Osteocyte (in vitro differentiated cells): ENCODE measurements around the gene ZFR. TPM values are rescaled to one million over a fixed set of nuclear protein-coding genes. Genes with fewer than 3 reads are reported as not detected.

Source experiments
- DNase-seq: peaks from one replicate; pipeline ENCODE4 v3.0.0; 2021; ENCODE audit warnings: mixed read lengths; ENCODE audit not compliant: unreplicated experiment; ENCODE audit errors: extremely low spot score
- H3K27ac Mint-ChIP-seq: one replicate; pipeline ENCODE4 v1.8.0; 2021; ENCODE audit warnings: mild to moderate bottlenecking, mixed read lengths; ENCODE audit not compliant: unreplicated experiment
- H3K27me3 Mint-ChIP-seq: one replicate; pipeline ENCODE4 v1.8.0; 2021; ENCODE audit warnings: mixed read lengths; ENCODE audit not compliant: unreplicated experiment
- H3K36me3 Mint-ChIP-seq: one replicate; pipeline ENCODE4 v1.8.0; 2021; ENCODE audit warnings: mixed read lengths; ENCODE audit not compliant: unreplicated experiment
- H3K4me1 Mint-ChIP-seq: one replicate; pipeline ENCODE4 v1.8.0; 2021; ENCODE audit warnings: mixed read lengths; ENCODE audit not compliant: unreplicated experiment
- H3K4me3 Mint-ChIP-seq: one replicate; pipeline ENCODE4 v1.8.0; 2021; ENCODE audit warnings: mild to moderate bottlenecking, moderate library complexity, mixed read lengths; ENCODE audit not compliant: unreplicated experiment
- H3K9me3 Mint-ChIP-seq: one replicate; pipeline ENCODE4 v1.8.0; 2021; ENCODE audit warnings: mixed read lengths; ENCODE audit not compliant: unreplicated experiment
- CTCF ChIP-seq: fragments of 200-600 bp; sonication (generic); IDR thresholded peaks from 2 replicates; pipeline ENCODE4 v1.5.0; 2021; ENCODE audit warnings: antibody characterized with exemption, mild to moderate bottlenecking, moderate library complexity
- microRNA-seq: library from miRNA; unstranded; fragments of <30 nt; microRNA quantifications from one replicate; pipeline ENCODE4 v1.1.0, GENCODE V29; 2020; ENCODE audit not compliant: unreplicated experiment
- total RNA-seq: library from RNA; stranded (reverse); gene quantifications from 2 replicates; pipeline ENCODE4 v1.2.1, GENCODE V29; 2021

ZFR gene
- total RNA-seq, 1 donor from 2014 or later: 87.1 TPM

GRCh38 chr5:32304622-32305021 is 139.9 kb downstream of the ZFR start:
- no peak overlapping the region for H3K4me3 Mint-ChIP-seq
- H3K27me3 Mint-ChIP-seq: no peaks in the 10 kb centered on the region
- peaks cover 4% of the 10 kb centered on the region for H3K36me3 Mint-ChIP-seq
- no peak for TF ChIP-seq CTCF
- peaks cover 24% of the 10 kb centered on the region for H3K4me1 Mint-ChIP-seq
- no peaks in the 10 kb centered on the region for H3K9me3 Mint-ChIP-seq
- no peak overlapping the region for H3K27ac Mint-ChIP-seq
- no peak for DNase-seq

Small RNAs within 50 kb of the gene (microRNA-seq; reads per million reads assigned to microRNA genes)
- 10.4 reads per million, percentile 14 among the genes with 10 or more reads in this experiment for gene MIR579

Other genes starting within 250 kb of the ZFR start
- 19.6 and 23.4 TPM in 2 replicates for gene MTMR12, start 131.8 kb downstream of the ZFR start, total RNA-seq
- gene SUB1, start 140.8 kb upstream of the ZFR start, total RNA-seq: 191 and 202 TPM in 2 replicates